ENCODE results near the gene MUSTN1.

MUSTN1 gene

DNA sequence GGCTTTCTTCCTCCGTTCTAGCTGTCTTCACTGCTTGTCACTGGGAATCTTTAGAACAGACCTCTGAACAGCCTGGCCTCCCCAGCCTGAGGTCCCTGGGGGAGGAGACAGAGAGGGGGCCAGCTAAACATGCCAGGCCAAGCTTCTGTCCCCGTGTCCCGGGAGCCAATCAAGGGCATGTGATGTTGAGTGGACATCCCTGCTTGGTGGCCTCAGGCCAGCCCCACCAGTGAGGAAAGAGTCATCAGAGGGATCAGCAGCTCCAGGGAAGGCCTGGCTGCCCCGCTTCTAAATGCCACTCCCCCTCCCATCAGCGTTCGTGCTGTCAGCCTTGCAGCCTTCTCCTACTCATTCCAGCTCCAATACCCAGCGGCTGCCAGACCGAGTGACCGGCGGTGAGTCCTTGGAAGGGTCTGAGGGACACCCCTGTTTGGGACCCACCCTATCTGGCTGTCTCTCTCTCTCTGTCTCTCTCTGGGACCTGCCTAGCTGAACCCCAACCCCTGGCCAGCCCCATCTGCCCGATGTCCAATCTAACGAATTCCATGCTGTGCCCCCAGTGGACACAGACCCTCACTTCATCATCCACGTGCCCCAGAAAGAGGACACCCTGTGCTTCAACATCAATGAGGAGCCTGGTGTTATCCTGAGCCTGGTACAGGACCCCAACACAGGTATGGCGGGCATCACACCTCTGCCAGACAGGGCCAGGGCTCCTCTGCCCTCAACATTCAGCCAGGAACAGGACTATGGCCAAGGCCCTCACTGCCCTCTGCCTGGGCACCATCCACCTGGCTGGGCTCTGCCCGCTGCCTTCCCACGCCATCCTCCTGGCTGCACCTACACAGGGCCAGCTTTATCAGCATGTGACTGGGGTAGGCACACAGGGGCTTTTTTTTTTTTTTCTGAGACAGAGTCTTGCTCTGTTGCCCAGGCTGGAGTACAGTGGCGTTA lies 46.9 kb downstream of the MUSTN1 start:
- in situ Hi-C loops (cut with HindIII; ENCODE audit: low sequenced_read_pairs), result no loop called here
- TF ChIP-seq, protein P1, sequence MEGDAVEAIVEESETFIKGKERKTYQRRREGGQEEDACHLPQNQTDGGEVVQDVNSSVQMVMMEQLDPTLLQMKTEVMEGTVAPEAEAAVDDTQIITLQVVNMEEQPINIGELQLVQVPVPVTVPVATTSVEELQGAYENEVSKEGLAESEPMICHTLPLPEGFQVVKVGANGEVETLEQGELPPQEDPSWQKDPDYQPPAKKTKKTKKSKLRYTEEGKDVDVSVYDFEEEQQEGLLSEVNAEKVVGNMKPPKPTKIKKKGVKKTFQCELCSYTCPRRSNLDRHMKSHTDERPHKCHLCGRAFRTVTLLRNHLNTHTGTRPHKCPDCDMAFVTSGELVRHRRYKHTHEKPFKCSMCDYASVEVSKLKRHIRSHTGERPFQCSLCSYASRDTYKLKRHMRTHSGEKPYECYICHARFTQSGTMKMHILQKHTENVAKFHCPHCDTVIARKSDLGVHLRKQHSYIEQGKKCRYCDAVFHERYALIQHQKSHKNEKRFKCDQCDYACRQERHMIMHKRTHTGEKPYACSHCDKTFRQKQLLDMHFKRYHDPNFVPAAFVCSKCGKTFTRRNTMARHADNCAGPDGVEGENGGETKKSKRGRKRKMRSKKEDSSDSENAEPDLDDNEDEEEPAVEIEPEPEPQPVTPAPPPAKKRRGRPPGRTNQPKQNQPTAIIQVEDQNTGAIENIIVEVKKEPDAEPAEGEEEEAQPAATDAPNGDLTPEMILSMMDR (IDR thresholded peaks at IDR 0.05; ENCODE audit: low read depth, low read length), result no peak
- H3K4me3 ChIP-seq (ENCODE audit: low read depth, low read length), result no peak overlapping the region
- DNase-seq (ENCODE audit: low read depth, low spot score), result no peak

GRCh38 chr3:52787246-52787645 lies 47.6 kb downstream of the MUSTN1 start:
- H3K4me3 ChIP-seq (ENCODE audit: low read depth, low read length), result no peak overlapping the region
- TF ChIP-seq, protein P1 (IDR thresholded peaks at IDR 0.05; ENCODE audit: low read depth, low read length), result no peak
- in situ Hi-C loops (cut with HindIII; ENCODE audit: low sequenced_read_pairs), result no loop called here
- no peak for DNase-seq (ENCODE audit: low read depth, low spot score)

DNA sequence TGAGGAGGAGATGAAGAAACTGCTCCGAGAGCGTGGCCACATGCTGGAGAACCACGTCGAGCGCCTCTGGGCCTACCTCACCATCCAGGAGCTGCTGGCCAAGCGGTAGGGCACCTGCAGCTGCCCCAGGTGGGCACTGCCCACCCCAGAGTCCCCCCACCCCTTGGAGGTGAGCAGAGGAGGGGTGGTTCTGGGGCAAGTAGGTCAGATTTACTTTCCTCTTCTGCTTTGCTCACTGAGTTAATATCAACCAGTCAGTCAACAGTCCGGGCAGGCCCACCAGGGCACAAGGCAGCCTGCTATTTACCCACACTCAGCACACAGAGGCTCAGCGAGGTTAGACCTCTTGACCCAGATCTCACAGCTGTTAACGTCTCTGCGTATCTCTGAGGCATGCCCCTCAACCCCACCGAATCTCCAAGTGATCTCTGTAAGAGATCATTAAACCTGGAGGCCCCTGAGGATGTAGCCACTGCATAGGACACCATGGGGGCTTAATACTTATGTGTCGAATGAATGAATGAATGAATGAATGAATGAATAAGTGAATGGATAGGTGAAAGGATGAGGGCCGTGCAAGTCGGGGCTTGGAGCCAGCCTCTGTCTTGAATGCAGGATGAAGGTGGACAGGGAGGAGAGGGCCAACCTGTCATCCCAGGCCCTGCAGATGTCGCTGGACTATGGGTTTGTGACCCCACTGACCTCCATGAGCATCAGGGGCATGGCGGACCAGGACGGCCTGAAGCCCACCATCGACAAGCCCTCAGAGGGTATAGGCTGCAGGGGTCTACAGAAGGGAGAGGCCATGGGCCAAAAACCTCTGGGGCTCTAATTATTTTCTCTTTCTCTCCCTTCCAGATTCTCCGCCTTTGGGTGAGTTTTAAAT lies 48.2 kb downstream of the MUSTN1 start:
- no peak overlapping the region for H3K4me3 ChIP-seq (ENCODE audit: low read depth, low read length)
- no peak for DNase-seq (ENCODE audit: low read depth, low spot score)
- TF ChIP-seq, protein P1 (IDR thresholded peaks at IDR 0.05; ENCODE audit: low read depth, low read length), result no peak
- in situ Hi-C loops (cut with HindIII; ENCODE audit: low sequenced_read_pairs), result no loop called here

GRCh38 chr3:52784931-52785590 lies 49.8 kb downstream of the MUSTN1 start:
- no peak for DNase-seq (ENCODE audit: low read depth, low spot score)
- in situ Hi-C loops (cut with HindIII; ENCODE audit: low sequenced_read_pairs), result no loop called here
- TF ChIP-seq, protein P1 (IDR thresholded peaks at IDR 0.05; ENCODE audit: low read depth, low read length), result no peak
- no peak overlapping the region for H3K4me3 ChIP-seq (ENCODE audit: low read depth, low read length)

GRCh38 chr3:52784021-52784621 lies 50.7 kb downstream of the MUSTN1 start:
- in situ Hi-C loops (cut with HindIII; ENCODE audit: low sequenced_read_pairs), result no loop called here
- DNase-seq (ENCODE audit: low read depth, low spot score), result no peak
- H3K4me3 ChIP-seq (ENCODE audit: low read depth, low read length), result no peak overlapping the region
- TF ChIP-seq, protein P1 (IDR thresholded peaks at IDR 0.05; ENCODE audit: low read depth, low read length), result no peak

- H3K4me3 ChIP-seq (ENCODE audit: low read depth, low read length), result no peak overlapping the region
- in situ Hi-C loops (cut with HindIII; ENCODE audit: low sequenced_read_pairs), result no loop called here
- DNase-seq (ENCODE audit: low read depth, low spot score), result no peak
- TF ChIP-seq, protein P1 (IDR thresholded peaks at IDR 0.05; ENCODE audit: low read depth, low read length), result no peak
Measured at GRCh38 chr3:52783211-52783555, 51.6 kb downstream of the MUSTN1 start.
